Measurements from ENCODE around the gene ABCC9.

GRCh38 chr12:21800011-21800410, 141.2 kb downstream of the ABCC9 start:
- TF ChIP-seq CTCF (IDR thresholded peaks at IDR 0.05): no peak
- no peak for TF ChIP-seq POLR2AphosphoS5 (IDR thresholded peaks at IDR 0.05; ENCODE audit: low read depth, low read length)
- no peak for TF ChIP-seq REST (IDR thresholded peaks at IDR 0.05; ENCODE audit: insufficient read depth in 1 of 2, low read depth in 2 of 2, low read length in 1 of 2)
- no peak for TF ChIP-seq SIN3A (IDR thresholded peaks at IDR 0.05; ENCODE audit: borderline replicate concordance, insufficient read depth, low read depth, low read length)
